Islet of Langerhans (tissue), 1 donor: ENCODE measurements around the gene ATP6V1G3.
"Not testable (repeated sequence)": the region's sequence is repeated elsewhere in the genome, so short reads cannot be mapped to it uniquely, and the experiment has no call there.

ENCODE experiments used
- FAIRE-seq: peaks from one replicate; lab custom pipeline; 2011; peaks lifted over from hg19 to GRCh38; lab: Jason Lieb, UNC

ATP6V1G3 gene

GRCh38 chr1:198542632-198543031 is 2.2 kb upstream of the ATP6V1G3 start:
- FAIRE-seq, result no peak

DNA sequence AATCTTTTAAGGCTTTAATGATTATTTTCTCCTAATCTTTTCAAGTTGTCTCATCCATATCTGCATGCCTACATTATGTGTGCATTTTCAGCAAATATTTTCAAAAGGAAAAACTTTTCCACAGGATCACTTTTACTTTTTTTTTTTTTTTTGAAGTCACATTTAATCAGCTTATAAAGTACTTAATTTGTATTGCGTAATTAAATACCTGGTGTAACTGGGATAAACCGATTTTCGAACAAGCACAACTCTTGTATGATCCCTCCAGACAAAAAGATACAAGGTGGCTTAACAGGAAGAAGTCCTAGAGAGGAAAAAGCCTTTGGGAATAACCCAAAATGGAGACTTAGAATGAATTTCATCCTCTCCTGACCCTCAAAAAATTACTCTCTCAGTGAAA is 1.3 kb upstream of the ATP6V1G3 start:
- no peak for FAIRE-seq

DNA sequence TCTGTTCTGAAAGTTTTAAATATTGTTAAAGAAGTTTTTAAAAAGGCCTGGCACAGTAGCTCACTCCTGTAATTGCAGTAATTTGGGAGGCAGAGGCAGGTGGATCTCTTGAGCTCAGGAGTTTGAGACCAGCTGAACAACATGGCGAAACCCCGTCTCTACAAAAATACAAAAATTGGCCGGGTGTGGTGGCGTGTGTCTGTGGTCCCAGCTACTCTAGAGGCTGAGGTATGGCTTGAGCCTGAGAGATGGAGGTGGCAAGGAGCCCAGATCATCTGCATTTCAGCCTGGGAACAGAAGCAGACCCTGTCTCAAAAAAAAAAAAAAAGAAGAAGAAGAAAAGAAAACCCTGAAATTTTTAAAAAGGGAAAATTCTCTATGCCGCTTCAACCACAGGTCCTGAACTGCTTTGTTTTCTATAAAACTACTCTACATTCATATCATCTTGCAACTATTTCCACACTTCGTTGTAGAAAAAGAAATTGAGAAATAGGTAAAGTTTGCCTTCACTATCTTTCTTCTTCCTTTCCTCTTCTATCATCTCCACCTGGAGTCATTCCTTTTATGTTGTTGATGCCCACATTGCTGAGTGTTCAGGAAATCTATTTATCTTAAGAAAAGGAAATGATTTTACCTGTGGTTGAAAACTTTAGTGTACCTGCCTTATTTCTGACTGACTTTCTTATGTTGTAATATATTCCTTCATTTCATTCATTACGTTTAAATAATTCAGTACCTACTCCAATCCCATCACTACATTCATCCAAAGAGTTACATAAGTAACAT is 1.7 kb downstream of the ATP6V1G3 start:
- FAIRE-seq, result no peak

GRCh38 chr1:198535631-198536030 is 4.8 kb downstream of the ATP6V1G3 start:
- no peak for FAIRE-seq

- FAIRE-seq, result peak; percentile 55
These were observed 5.7 kb downstream of the ATP6V1G3 start for GRCh38 chr1:198534548-198535418.

- no peak for FAIRE-seq
These were observed 8.6 kb downstream of the ATP6V1G3 start for GRCh38 chr1:198531891-198532290.

DNA sequence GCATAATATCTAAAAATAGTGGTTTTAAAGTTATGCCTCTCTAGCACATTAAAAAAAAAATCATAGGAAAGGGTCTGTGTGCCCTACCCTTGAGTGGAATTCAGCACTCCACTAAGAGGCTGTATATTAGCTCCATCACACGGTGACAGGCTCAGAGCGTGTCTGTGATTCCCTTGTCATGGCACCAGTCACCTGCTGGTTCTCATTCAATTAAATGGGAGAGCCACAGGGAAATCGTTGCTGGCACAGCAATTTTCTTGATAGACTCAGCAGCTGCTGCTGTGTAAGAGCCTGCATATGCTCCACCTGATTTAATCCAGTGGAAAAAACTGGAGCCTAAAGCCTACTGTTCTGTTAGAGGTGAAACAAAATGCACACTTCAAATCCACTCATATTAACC is 9.5 kb downstream of the ATP6V1G3 start:
- FAIRE-seq, result no peak

DNA sequence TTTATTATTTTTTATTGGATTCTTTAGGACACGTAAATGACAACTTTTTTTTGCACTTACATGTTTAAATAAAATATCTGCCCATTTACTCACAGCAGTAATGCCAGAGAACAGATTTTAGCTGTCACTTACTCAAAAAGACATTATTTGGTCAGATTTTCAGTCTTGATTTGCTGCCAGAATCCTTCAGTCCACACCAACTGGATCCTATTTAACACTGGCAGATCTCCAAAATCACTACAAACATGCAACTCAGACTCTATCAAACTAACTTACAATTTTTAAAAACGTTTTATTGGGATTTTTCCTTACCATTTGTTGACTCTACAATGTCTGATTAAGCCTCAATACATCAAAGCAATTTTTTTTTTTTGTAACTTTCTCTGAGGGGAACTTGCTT is 11.1 kb downstream of the ATP6V1G3 start:
- FAIRE-seq, result no peak

GRCh38 chr1:198528364-198528763 is 12.1 kb downstream of the ATP6V1G3 start:
- FAIRE-seq, result no peak

- no peak for FAIRE-seq
These were observed 15.9 kb downstream of the ATP6V1G3 start for GRCh38 chr1:198524556-198524955.

DNA sequence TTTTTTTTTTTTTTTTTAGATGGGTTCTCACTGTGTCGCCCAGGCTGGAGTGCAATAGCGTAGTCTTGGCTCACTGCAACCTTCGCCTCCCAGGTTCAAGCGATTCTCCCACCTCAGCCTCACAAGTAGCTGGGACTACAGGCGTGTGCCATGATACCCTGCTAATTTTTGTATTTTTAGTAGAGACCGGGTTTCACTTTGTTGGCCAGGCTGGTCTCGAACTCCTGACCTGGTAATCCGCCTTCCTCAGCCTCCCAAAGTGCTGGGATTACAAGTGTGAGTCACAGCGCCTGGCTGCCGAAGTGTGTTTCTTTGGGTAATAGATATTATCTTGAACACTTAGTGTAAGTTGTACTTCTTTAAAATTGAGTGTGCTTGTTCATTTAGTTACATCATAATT is 16.4 kb downstream of the ATP6V1G3 start:
- FAIRE-seq, result not testable (repeated sequence)

DNA sequence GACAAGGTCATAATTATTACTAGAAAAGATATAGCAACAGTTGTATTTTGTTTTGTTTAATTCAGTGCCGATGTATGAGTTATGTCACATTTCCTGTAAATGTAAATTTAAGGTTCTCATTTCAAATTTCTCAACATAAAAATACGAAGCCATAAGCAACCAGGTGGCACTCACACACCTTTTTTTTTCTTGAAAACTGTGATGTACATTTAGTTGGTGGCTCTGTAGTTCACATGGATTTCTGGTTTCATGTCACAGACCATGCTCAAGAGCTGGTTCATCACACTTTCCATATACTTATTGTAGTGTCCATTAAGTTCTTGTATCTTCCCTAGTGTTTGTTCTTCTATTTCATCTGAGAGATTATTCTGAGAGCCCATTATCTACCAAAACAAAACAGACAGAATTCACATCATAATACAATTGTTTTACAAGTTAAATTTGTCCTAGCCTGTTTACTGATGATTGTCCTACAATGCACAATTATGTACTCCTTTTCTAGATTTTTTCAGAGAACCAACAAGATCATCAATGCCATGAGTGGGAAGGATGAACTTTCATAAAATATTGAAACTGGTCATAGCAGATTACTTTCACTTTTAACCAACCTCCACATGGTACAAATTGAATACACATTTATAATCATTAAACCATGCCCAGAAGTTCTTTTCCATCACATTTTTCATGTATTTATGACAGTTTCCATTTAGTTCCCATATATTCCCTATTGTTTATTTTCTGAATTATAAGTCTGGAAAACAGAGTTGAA is 17.1 kb downstream of the ATP6V1G3 start:
- no peak for FAIRE-seq

- no peak for FAIRE-seq
These were observed 19.8 kb downstream of the ATP6V1G3 start for GRCh38 chr1:198520524-198521254.

GRCh38 chr1:198519639-198520501 is 20.6 kb downstream of the ATP6V1G3 start:
- FAIRE-seq, result no peak

DNA sequence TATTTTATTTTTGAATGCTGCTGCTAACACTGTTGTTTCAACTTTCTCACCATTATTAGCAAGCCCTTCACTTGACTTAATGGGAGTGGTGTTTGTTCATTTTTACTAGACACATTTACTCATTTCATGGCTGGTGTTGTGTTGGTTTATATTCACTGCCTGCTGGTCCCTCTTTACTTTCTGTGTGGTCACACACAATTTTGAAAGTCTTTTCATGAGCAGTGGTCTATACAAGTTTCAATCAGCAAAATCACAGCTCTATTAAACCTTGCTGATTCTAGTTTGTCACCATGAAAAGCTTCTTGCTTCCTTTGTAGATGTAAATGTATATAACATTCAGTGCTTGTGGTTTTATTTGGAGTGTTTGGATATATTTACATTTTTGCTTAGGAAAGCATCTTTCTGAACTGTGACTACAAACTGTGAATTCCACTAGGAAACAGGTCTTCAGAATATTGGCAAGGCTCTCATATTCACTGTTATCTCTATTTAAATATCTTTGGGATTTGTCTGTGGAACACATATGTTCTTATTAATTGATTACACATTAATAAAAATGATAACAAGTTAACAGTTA is 22.8 kb downstream of the ATP6V1G3 start:
- FAIRE-seq, result no peak

DNA sequence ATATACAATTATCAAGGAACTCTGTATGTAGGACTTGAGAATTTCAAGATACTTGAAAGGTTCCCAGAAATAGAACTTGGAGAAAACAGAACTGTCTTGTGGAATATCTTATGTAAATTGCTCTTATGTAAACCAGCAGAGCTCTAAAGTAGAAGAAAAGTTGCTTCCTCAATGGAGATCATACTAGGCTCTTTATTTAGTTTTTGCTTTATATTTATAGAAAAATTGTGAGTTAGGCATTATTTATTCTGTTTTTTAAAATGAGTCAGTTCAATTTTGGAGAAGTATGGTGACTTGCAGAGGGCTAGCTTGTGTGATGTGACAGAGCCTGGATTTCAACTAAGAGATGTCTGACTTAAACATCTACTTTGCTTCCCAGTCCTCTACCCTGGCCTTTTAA is 40.4 kb downstream of the ATP6V1G3 start:
- no peak for FAIRE-seq

- no peak for FAIRE-seq
These were observed 40.9 kb downstream of the ATP6V1G3 start for GRCh38 chr1:198499588-198499987.

GRCh38 chr1:198498881-198499280 is 41.6 kb downstream of the ATP6V1G3 start:
- no peak for FAIRE-seq

- FAIRE-seq, result no peak
These were observed 42.4 kb downstream of the ATP6V1G3 start for GRCh38 chr1:198498103-198498385.

GRCh38 chr1:198497326-198498102 is 43.0 kb downstream of the ATP6V1G3 start:
- FAIRE-seq, result no peak
